ENCODE results near the gene DEDD2. TPM values are rescaled to one million over a fixed set of nuclear protein-coding genes. Genes with fewer than 3 reads are reported as not detected.

Gene DEDD2
- total RNA-seq, 1 donor from 2014 or later: 27.1 TPM

DNA sequence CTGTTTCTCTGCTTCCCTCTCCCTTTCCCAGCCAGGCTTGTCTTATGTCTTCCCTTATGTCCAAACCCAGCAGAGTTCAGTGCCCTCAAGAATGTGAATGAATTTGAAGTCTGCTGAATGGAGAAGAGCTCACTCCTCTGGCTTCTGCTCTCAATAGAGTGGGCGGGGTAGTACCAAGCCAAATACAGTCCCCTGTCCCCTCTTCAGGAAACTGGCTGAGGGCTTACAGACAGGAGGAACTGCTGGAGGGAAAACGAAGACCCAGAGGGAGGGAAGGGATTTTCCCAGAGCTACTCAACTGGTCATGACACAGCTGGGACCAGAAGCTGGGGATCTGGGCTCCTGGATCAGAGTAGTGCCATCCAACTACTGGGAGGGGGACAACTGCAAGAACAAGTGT is 52.3 kb downstream of the DEDD2 start:
- peaks cover 12% of the 10 kb centered on the region for H3K27me3 Mint-ChIP-seq (ENCODE audit: unreplicated experiment)
- H3K27ac Mint-ChIP-seq (ENCODE audit: unreplicated experiment): no peak overlapping the region
- no peaks in the 10 kb centered on the region for H3K9me3 Mint-ChIP-seq (ENCODE audit: unreplicated experiment)
- DNase-seq (ENCODE audit: low spot score): no peak
- TF ChIP-seq, protein P1, sequence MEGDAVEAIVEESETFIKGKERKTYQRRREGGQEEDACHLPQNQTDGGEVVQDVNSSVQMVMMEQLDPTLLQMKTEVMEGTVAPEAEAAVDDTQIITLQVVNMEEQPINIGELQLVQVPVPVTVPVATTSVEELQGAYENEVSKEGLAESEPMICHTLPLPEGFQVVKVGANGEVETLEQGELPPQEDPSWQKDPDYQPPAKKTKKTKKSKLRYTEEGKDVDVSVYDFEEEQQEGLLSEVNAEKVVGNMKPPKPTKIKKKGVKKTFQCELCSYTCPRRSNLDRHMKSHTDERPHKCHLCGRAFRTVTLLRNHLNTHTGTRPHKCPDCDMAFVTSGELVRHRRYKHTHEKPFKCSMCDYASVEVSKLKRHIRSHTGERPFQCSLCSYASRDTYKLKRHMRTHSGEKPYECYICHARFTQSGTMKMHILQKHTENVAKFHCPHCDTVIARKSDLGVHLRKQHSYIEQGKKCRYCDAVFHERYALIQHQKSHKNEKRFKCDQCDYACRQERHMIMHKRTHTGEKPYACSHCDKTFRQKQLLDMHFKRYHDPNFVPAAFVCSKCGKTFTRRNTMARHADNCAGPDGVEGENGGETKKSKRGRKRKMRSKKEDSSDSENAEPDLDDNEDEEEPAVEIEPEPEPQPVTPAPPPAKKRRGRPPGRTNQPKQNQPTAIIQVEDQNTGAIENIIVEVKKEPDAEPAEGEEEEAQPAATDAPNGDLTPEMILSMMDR (IDR thresholded peaks at IDR 0.05; ENCODE audit: unreplicated experiment): no peak
- H3K4me3 Mint-ChIP-seq (ENCODE audit: unreplicated experiment): no peak overlapping the region
- no peaks in the 10 kb centered on the region for H3K36me3 Mint-ChIP-seq (ENCODE audit: low read depth, unreplicated experiment)
- H3K4me1 Mint-ChIP-seq (ENCODE audit: unreplicated experiment): no peaks in the 10 kb centered on the region

DNA sequence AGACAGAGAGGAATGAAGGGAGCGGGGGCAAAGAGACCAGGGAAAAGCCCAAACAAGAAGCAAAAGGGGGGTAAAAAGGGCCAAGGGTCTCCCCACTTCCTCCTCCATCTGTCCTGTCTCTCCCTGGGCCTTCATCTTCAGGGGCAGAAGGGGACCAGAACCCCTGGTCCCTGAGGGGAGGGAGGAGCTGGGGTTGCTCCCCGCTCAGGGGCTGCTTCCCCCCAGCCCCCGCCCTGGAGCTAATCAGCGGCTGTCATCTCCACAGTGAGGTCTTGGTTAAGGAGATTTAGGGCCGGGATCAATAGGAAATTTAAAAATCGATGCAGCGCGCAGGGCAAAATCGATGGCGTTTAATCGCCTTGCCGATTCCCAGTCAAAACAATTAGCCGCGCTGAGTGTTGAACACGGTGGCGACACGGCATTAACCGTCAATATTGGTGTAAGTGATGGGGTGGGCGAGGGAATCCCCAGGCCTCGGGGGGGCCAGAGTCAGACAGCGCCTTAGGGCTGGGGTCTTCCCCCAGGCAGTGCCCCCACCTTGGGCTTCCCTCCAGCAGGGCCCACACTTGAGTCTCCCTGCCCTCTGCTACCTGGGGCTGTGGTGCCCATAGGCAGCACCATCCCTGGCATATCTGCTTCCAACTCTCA is 55.7 kb downstream of the DEDD2 start:
- no peaks in the 10 kb centered on the region for H3K36me3 Mint-ChIP-seq (ENCODE audit: low read depth, unreplicated experiment)
- TF ChIP-seq, protein P1 (IDR thresholded peaks at IDR 0.05; ENCODE audit: unreplicated experiment): no peak
- H3K9me3 Mint-ChIP-seq (ENCODE audit: unreplicated experiment): no peaks in the 10 kb centered on the region
- H3K27me3 Mint-ChIP-seq (ENCODE audit: unreplicated experiment): peaks cover 1% of the 10 kb centered on the region
- H3K4me3 Mint-ChIP-seq (ENCODE audit: unreplicated experiment): no peak overlapping the region
- H3K27ac Mint-ChIP-seq (ENCODE audit: unreplicated experiment): no peak overlapping the region
- DNase-seq (ENCODE audit: low spot score): no peak
- no peaks in the 10 kb centered on the region for H3K4me1 Mint-ChIP-seq (ENCODE audit: unreplicated experiment)

DNA sequence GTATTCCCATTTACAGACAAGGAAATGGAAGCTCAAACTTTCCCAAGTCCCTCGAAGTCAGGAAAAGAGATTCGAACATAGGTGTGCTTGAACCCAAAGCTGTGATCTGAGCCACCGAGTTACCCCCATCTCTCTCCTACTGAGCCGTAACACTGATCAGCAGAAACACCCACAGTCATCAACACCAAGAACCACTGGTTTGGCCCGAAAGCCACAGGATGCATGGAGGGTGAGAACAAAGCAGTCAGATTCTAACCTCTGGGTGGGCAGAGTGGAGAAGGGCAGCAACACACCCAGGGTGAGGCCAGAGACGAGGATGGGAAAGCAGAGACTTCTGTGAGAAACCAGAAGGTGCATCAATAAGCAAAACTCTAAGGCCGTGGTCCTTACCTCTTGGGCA is 57.5 kb downstream of the DEDD2 start:
- Mint-ChIP-seq H3K4me1 (ENCODE audit: unreplicated experiment) (peaks cover 12% of the 10 kb centered on the region), H3K27me3 (ENCODE audit: unreplicated experiment) (no peaks in the 10 kb centered on the region), H3K9me3 (ENCODE audit: unreplicated experiment) (no peaks in the 10 kb centered on the region), H3K36me3 (ENCODE audit: low read depth, unreplicated experiment) (no peaks in the 10 kb centered on the region), H3K4me3 (ENCODE audit: unreplicated experiment) (no peak overlapping the region), H3K27ac (ENCODE audit: unreplicated experiment) (no peak overlapping the region)
- TF ChIP-seq, protein P1 (IDR thresholded peaks at IDR 0.05; ENCODE audit: unreplicated experiment): no peak
- no peak for DNase-seq (ENCODE audit: low spot score)

DNA sequence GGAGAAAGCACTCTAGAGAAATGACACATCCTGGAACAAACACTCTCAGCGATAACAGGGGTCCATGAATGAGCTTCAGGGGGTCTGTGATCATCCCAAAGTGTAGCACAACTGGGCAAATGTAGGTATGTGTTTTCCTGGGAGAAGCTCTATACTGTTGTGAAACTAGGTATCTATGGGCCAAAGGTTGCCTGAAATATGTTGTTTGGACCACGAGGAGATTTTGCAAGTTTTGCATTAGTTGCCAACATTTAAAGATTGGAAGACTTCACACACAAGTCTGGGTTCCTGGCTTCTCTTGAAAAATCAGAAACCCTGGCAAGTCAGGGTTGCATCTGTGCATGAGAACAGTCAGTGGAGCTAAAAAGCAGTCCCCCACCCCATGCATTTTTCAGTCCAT is 58.6 kb downstream of the DEDD2 start:
- H3K27ac Mint-ChIP-seq (ENCODE audit: unreplicated experiment): no peak overlapping the region
- H3K4me3 Mint-ChIP-seq (ENCODE audit: unreplicated experiment): no peak overlapping the region
- no peaks in the 10 kb centered on the region for H3K9me3 Mint-ChIP-seq (ENCODE audit: unreplicated experiment)
- DNase-seq (ENCODE audit: low spot score): no peak
- peaks cover 19% of the 10 kb centered on the region for H3K4me1 Mint-ChIP-seq (ENCODE audit: unreplicated experiment)
- H3K27me3 Mint-ChIP-seq (ENCODE audit: unreplicated experiment): peaks cover 5% of the 10 kb centered on the region
- TF ChIP-seq, protein P1 (IDR thresholded peaks at IDR 0.05; ENCODE audit: unreplicated experiment): no peak
- H3K36me3 Mint-ChIP-seq (ENCODE audit: low read depth, unreplicated experiment): no peaks in the 10 kb centered on the region

DNA sequence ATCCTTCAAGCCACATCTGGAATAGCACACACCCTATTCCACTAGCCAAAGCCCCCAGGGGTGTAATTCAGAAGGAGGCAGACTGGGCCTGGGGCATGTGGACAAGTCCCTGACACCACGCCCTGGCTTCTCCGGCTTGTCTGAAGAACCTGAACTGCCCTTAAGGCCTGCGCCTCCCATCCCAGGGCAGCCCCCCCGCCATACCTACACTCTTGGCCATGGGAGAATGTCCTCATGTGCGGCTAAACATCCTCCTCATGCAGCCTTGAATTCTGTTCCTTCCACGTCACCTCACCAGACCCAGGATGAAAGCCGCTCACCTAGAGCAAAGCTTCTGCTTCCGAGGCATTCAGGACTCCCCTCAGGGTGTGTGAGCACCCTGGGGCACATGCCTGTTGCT is 60.9 kb downstream of the DEDD2 start:
- no peaks in the 10 kb centered on the region for H3K36me3 Mint-ChIP-seq (ENCODE audit: low read depth, unreplicated experiment)
- no peak overlapping the region for H3K27ac Mint-ChIP-seq (ENCODE audit: unreplicated experiment)
- peaks cover 10% of the 10 kb centered on the region for H3K27me3 Mint-ChIP-seq (ENCODE audit: unreplicated experiment)
- TF ChIP-seq, protein P1 (IDR thresholded peaks at IDR 0.05; ENCODE audit: unreplicated experiment): no peak
- H3K4me3 Mint-ChIP-seq (ENCODE audit: unreplicated experiment): no peak overlapping the region
- H3K9me3 Mint-ChIP-seq (ENCODE audit: unreplicated experiment): no peaks in the 10 kb centered on the region
- peaks cover 19% of the 10 kb centered on the region for H3K4me1 Mint-ChIP-seq (ENCODE audit: unreplicated experiment)
- DNase-seq (ENCODE audit: low spot score): no peak

Data from endothelial cell (in vitro differentiated cells).